ENCODE results near the gene FBXO9.

GRCh38 chr6:53090576-53090975 is 25.4 kb downstream of the FBXO9 start:
- TF ChIP-seq CTCF (IDR thresholded peaks at IDR 0.05) (no peak), ZFX (IDR thresholded peaks at IDR 0.05; ENCODE audit: borderline replicate concordance) (no peak)

All from 22Rv1 (cell line).